Mesendoderm (in vitro differentiated cells): ENCODE results near the gene ANKDD1B.

Experiments
- DNase-seq: peaks from one replicate; pipeline ENCODE4 v3.0.0; 2013
- H2AK5ac ChIP-seq: 2 replicates; pipeline ENCODE4 v1.6.1; 2013; ENCODE audit warnings: low read length, inconsistent platforms
- H2BK120ac ChIP-seq: 2 replicates; pipeline ENCODE4 v1.6.1; 2013; ENCODE audit warnings: low read depth, mild to moderate bottlenecking, low read length, moderate library complexity, mixed read lengths
- H2BK15ac ChIP-seq: replicated peaks from 2 replicates; pipeline ENCODE4 v1.6.1; 2013; ENCODE audit warnings: low read depth, mild to moderate bottlenecking, moderate library complexity
- H2BK5ac ChIP-seq: 2 replicates; pipeline ENCODE4 v1.6.1; 2013; ENCODE audit warnings: low read length, inconsistent platforms
- H3K18ac ChIP-seq: 2 replicates; pipeline ENCODE4 v1.6.1; 2013; ENCODE audit warnings: mild to moderate bottlenecking, low read length, mixed read lengths
- H3K23ac ChIP-seq: one replicate; pipeline ENCODE4 v1.6.1; 2013; ENCODE audit warnings: low read length
- H3K27ac ChIP-seq: 2 replicates; pipeline ENCODE4 v1.5.1; 2013; ENCODE audit warnings: low read depth, mild to moderate bottlenecking, inconsistent platforms, low read length, moderate library complexity
- H3K27me3 ChIP-seq: 2 replicates; pipeline ENCODE4 v1.6.1; 2013; ENCODE audit warnings: low read length, control low read depth, mild to moderate bottlenecking, inconsistent platforms; ENCODE audit not compliant: insufficient read depth, poor library complexity
- H3K36me3 ChIP-seq: 2 replicates; pipeline ENCODE4 v1.6.1; 2013; ENCODE audit warnings: low read length, inconsistent platforms; ENCODE audit not compliant: control insufficient read depth, insufficient read depth
- H3K4ac ChIP-seq: one replicate; pipeline ENCODE4 v1.6.1; 2013; ENCODE audit warnings: low read depth, mild to moderate bottlenecking, low read length, moderate library complexity
- H3K4me1 ChIP-seq: 2 replicates; pipeline ENCODE4 v1.6.1; 2013; ENCODE audit warnings: low read depth, low read length, inconsistent platforms; ENCODE audit not compliant: control insufficient read depth
- H3K4me2 ChIP-seq: 2 replicates; pipeline ENCODE4 v1.6.1; 2013; ENCODE audit warnings: low read length
- H3K4me3 ChIP-seq: 2 replicates; pipeline ENCODE4 v1.5.1; 2013; ENCODE audit warnings: mild to moderate bottlenecking, low read length
- H3K56ac ChIP-seq: one replicate; pipeline ENCODE4 v1.6.1; 2013; ENCODE audit warnings: low read length
- H3K79me1 ChIP-seq: 2 replicates; pipeline ENCODE4 v1.6.1; 2013; ENCODE audit warnings: low read length, inconsistent platforms
- H3K79me2 ChIP-seq: 2 replicates; pipeline ENCODE4 v1.6.1; 2013; ENCODE audit warnings: mild to moderate bottlenecking, low read length; ENCODE audit not compliant: control insufficient read depth, insufficient read depth
- H3K9ac ChIP-seq: 2 replicates; pipeline ENCODE4 v1.6.1; 2013; ENCODE audit warnings: low read length, inconsistent platforms
- H4K5ac ChIP-seq: one replicate; pipeline ENCODE4 v1.6.1; 2013; ENCODE audit warnings: low read length
- H4K8ac ChIP-seq: one replicate; pipeline ENCODE4 v1.6.1; 2013; ENCODE audit warnings: low read depth, mild to moderate bottlenecking, control low read depth, low read length, moderate library complexity
- WGBS: extraction: QIAGEN DNeasy Blood & Tissue Kit; methylation state at CpG from one replicate; pipeline ENCODE4 v1.1.7; 2013; ENCODE audit warnings: low lambda C conversion rate, missing lambda C conversion rate; ENCODE audit not compliant: insufficient coverage; ENCODE audit errors: extremely low coverage; 5-methylcytosine and 5-hydroxymethylcytosine counted together

The ANKDD1B gene

GRCh38 chr5:75626959-75627358 lies 15.7 kb downstream of the ANKDD1B start:
- Histone ChIP-seq H4K8ac (no peak overlapping the region), H2BK120ac (no peak overlapping the region), H3K4me3 (no peak overlapping the region), H3K79me1 (no peaks in the 10 kb centered on the region), H3K18ac (no peak overlapping the region), H3K36me3 (no peaks in the 10 kb centered on the region), H2BK15ac (no peak overlapping the region), H2AK5ac (no peak overlapping the region), H3K4me2 (no peak overlapping the region), H3K79me2 (no peaks in the 10 kb centered on the region), H3K27ac (no peak overlapping the region), H3K23ac (no peak overlapping the region), H3K4ac (no peak overlapping the region), H3K56ac (no peak overlapping the region), H4K5ac (no peak overlapping the region), H3K9ac (no peak overlapping the region), H3K4me1 (no peaks in the 10 kb centered on the region), H2BK5ac (no peak overlapping the region), H3K27me3 (no peaks in the 10 kb centered on the region)
- no peak for DNase-seq

GRCh38 chr5:75627801-75628200 lies 16.5 kb downstream of the ANKDD1B start:
- Histone ChIP-seq H3K36me3 (no peaks in the 10 kb centered on the region), H3K4me1 (no peaks in the 10 kb centered on the region), H3K4me2 (no peak overlapping the region), H3K27ac (no peak overlapping the region), H3K4me3 (no peak overlapping the region), H4K8ac (no peak overlapping the region), H3K79me2 (no peaks in the 10 kb centered on the region), H2BK5ac (no peak overlapping the region), H2BK15ac (no peak overlapping the region), H3K27me3 (no peaks in the 10 kb centered on the region), H3K23ac (no peak overlapping the region), H2BK120ac (no peak overlapping the region), H3K9ac (no peak overlapping the region), H3K4ac (no peak overlapping the region), H4K5ac (no peak overlapping the region), H3K18ac (no peak overlapping the region), H3K56ac (no peak overlapping the region), H3K79me1 (no peaks in the 10 kb centered on the region), H2AK5ac (no peak overlapping the region)
- WGBS: no CpG with 5 or more reads among the region's 1 CpG
- DNase-seq: no peak

- no peak for DNase-seq
- H2BK120ac ChIP-seq: no peak overlapping the region
- H3K4me1 ChIP-seq: no peaks in the 10 kb centered on the region
- H3K79me1 ChIP-seq: no peaks in the 10 kb centered on the region
- H3K36me3 ChIP-seq: no peaks in the 10 kb centered on the region
- H3K4me3 ChIP-seq: no peak overlapping the region
- H2AK5ac ChIP-seq: no peak overlapping the region
- H2BK5ac ChIP-seq: no peak overlapping the region
- no peak overlapping the region for H3K23ac ChIP-seq
- H3K9ac ChIP-seq: no peak overlapping the region
- no peak overlapping the region for H3K56ac ChIP-seq
- H4K8ac ChIP-seq: no peak overlapping the region
- H4K5ac ChIP-seq: no peak overlapping the region
- no CpG with 5 or more reads among the region's 2 CpGs for WGBS
- no peak overlapping the region for H3K27ac ChIP-seq
- H3K79me2 ChIP-seq: no peaks in the 10 kb centered on the region
- no peaks in the 10 kb centered on the region for H3K27me3 ChIP-seq
- no peak overlapping the region for H3K18ac ChIP-seq
- no peak overlapping the region for H2BK15ac ChIP-seq
- no peak overlapping the region for H3K4ac ChIP-seq
- H3K4me2 ChIP-seq: no peak overlapping the region
Observed at GRCh38 chr5:75630875-75631274, 19.6 kb downstream of the ANKDD1B start.

GRCh38 chr5:75632321-75632720 lies 21.1 kb downstream of the ANKDD1B start:
- no peak overlapping the region for H3K9ac ChIP-seq
- no peak overlapping the region for H3K4ac ChIP-seq
- no peak overlapping the region for H3K4me2 ChIP-seq
- WGBS: no CpG with 5 or more reads among the region's 1 CpG
- H3K27ac ChIP-seq: no peak overlapping the region
- H4K5ac ChIP-seq: no peak overlapping the region
- H3K4me1 ChIP-seq: no peaks in the 10 kb centered on the region
- H3K36me3 ChIP-seq: no peaks in the 10 kb centered on the region
- no peak overlapping the region for H2BK5ac ChIP-seq
- no peak overlapping the region for H3K23ac ChIP-seq
- no peaks in the 10 kb centered on the region for H3K27me3 ChIP-seq
- H4K8ac ChIP-seq: no peak overlapping the region
- no peaks in the 10 kb centered on the region for H3K79me1 ChIP-seq
- no peak overlapping the region for H3K56ac ChIP-seq
- peak; percentile 81 for DNase-seq
- H2BK120ac ChIP-seq: no peak overlapping the region
- H2BK15ac ChIP-seq: no peak overlapping the region
- H3K4me3 ChIP-seq: no peak overlapping the region
- H3K18ac ChIP-seq: no peak overlapping the region
- H3K79me2 ChIP-seq: no peaks in the 10 kb centered on the region
- no peak overlapping the region for H2AK5ac ChIP-seq

- no peak overlapping the region for H3K23ac ChIP-seq
- no peak overlapping the region for H3K4ac ChIP-seq
- H3K79me2 ChIP-seq: no peaks in the 10 kb centered on the region
- H2BK120ac ChIP-seq: no peak overlapping the region
- H2BK15ac ChIP-seq: no peak overlapping the region
- H2BK5ac ChIP-seq: no peak overlapping the region
- H3K18ac ChIP-seq: no peak overlapping the region
- no peak overlapping the region for H2AK5ac ChIP-seq
- no peaks in the 10 kb centered on the region for H3K4me1 ChIP-seq
- no peak overlapping the region for H4K8ac ChIP-seq
- H3K4me2 ChIP-seq: no peak overlapping the region
- H3K79me1 ChIP-seq: no peaks in the 10 kb centered on the region
- no peaks in the 10 kb centered on the region for H3K36me3 ChIP-seq
- H3K4me3 ChIP-seq: no peak overlapping the region
- no peak overlapping the region for H4K5ac ChIP-seq
- no peak overlapping the region for H3K27ac ChIP-seq
- H3K56ac ChIP-seq: no peak overlapping the region
- WGBS: no CpG with 5 or more reads among the region's 1 CpG
- H3K27me3 ChIP-seq: no peaks in the 10 kb centered on the region
- H3K9ac ChIP-seq: no peak overlapping the region
- DNase-seq: no peak
Observed at GRCh38 chr5:75637949-75638348, 26.7 kb downstream of the ANKDD1B start.

- H3K4me1 ChIP-seq: no peaks in the 10 kb centered on the region
- DNase-seq: no peak
- no CpG with 5 or more reads among the region's 3 CpGs for whole genome bisulfite sequencing
Observed at GRCh38 chr5:75639535-75640311, 28.5 kb downstream of the ANKDD1B start.

More at GRCh38 chr5:75639535-75640311, 28.5 kb downstream of the ANKDD1B start:
- Histone ChIP-seq H3K4ac (no peak overlapping the region), H3K79me1 (no peaks in the 10 kb centered on the region), H2BK5ac (no peak overlapping the region), H3K9ac (no peak overlapping the region), H4K8ac (no peak overlapping the region), H2BK120ac (no peak overlapping the region), H3K27ac (no peak overlapping the region), H3K79me2 (no peaks in the 10 kb centered on the region), H3K23ac (no peak overlapping the region), H2AK5ac (no peak overlapping the region), H3K4me2 (no peak overlapping the region), H3K36me3 (no peaks in the 10 kb centered on the region), H3K27me3 (no peaks in the 10 kb centered on the region), H3K18ac (no peak overlapping the region), H3K4me3 (no peak overlapping the region), H4K5ac (no peak overlapping the region), H2BK15ac (no peak overlapping the region), H3K56ac (no peak overlapping the region)
